Measurements from ENCODE around the gene BTBD16. TPM values are rescaled to one million over a fixed set of nuclear protein-coding genes. Genes with fewer than 3 reads are reported as not detected.

BTBD16 gene
- total RNA-seq, 2 experiments from 2014 or later: not detected

DNA sequence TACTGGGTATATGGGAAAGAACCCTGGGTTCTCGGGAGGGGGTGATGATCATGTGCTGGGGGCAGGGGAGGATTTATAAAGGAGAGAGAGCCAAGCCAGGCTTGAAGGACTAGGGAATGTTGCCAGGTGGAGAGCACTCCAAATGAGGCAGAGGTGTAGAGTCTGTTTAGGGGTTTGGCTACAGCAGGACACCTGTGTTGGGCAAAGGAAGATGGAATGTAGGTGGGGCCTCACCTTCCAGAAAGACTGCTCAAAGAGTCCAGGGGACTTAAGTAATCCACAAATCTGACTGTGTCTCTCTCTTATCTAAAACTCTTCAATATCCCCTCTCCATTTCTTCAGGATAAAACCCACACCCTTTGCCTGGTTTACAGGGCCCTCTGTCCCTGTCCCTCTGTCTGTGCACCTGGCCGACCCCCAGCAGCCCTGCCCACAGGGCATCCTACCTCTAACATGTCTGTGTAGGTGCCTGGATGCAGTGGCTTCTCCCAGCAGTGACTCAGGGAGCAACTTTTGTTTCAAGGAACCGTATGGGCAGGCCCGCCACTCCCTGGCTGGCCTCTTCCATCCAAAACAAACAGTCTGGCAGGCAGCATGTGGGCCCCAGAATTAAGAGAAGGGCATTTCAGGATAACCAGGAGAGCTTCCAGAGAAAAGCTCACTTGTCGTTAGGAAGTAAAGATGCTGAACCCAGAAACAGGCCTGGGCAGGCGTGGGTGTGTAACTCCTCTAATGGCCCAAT lies 92.8 kb downstream of the BTBD16 start:
- DNase-seq: no peak
- CTCF ChIA-PET: no interaction called here
- Mint-ChIP-seq H3K27ac (no peak overlapping the region), H3K27me3 (ENCODE audit: low read depth) (no peaks in the 10 kb centered on the region), H3K4me3 (no peak overlapping the region), H3K36me3 (ENCODE audit: low read depth) (no peaks in the 10 kb centered on the region), H3K4me1 (ENCODE audit: low read depth) (peaks cover 3% of the 10 kb centered on the region), H3K9me3 (peaks cover 2% of the 10 kb centered on the region)
- intact Hi-C loops (cut with micrococcal nuclease): no loop called here

DNA sequence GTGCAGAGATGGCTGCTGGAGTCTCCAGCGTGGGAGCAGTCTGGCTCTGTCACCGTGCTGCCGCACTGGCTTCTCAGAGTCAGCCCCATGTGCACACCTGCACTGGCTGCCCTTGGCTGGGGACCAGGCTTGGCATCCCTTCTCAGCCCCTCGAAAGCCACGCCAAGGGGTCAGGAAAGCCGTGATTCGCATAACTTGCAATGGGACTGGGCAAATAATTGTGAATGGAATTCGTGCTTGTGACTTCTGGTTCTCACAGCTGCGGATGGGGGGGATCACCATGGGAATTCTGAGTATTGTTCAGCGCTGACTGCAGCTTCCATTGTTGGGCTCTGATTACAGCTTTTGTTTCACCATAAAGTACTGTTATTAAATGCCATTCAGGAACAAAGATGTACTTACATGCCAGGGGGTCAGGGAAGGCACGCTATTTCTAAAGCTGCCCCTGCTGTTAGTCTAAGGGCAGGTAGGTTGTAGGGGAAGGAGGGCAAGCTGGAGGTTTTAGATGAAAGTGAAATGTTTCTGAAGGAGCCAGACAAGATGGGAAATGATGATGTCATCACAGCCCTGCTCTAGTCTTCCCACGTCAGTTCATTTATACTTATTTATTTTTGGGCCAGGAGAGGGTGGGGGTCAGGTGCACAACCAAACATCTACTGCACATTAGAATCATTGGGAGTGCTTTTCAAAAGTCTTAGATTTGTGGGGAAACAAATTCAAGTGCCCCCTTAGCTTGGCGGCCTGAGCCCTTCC lies 97.6 kb downstream of the BTBD16 start:
- H3K27me3 Mint-ChIP-seq (ENCODE audit: low read depth): no peaks in the 10 kb centered on the region
- no peak for DNase-seq
- intact Hi-C loops (cut with micrococcal nuclease): no loop called here
- H3K4me1 Mint-ChIP-seq (ENCODE audit: low read depth): peaks cover 4% of the 10 kb centered on the region
- H3K27ac Mint-ChIP-seq: no peak overlapping the region
- H3K4me3 Mint-ChIP-seq: no peak overlapping the region
- no peaks in the 10 kb centered on the region for H3K9me3 Mint-ChIP-seq
- H3K36me3 Mint-ChIP-seq (ENCODE audit: low read depth): no peaks in the 10 kb centered on the region
- CTCF ChIA-PET: interaction anchor here (0.6 to 2.6 kb wide), 4 partner anchors 10 to 67 kb away, joined by 3 to 12 read pairs (median 5); no protein-coding TSS in a partner anchor

DNA sequence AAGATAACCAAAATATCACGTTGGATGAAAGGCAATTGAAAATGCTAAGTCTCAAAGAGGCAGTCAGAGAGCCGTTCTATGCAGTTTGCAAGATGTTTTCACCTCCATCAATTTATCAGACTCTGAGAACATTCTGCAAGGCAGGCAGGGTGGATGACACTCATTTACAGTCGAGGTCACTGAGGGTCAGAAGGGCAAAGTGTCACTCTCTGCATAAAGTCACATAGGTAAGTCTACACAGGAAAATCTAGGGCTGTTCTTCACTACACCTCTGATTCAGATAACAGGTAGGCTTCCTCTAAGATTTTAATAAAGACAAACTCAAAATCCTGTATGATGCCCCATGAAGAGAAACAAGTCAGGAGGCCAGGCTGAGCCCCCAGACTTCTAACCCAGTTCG lies 102.0 kb downstream of the BTBD16 start:
- CTCF ChIA-PET: interaction anchor here (1.6 to 2.0 kb wide), 2 partner anchors 29 to 30 kb away, joined by 3 to 6 read pairs; no protein-coding TSS in a partner anchor
- Mint-ChIP-seq H3K27ac (no peak overlapping the region), H3K4me3 (peak overlapping the region; percentile 90), H3K27me3 (ENCODE audit: low read depth) (no peaks in the 10 kb centered on the region), H3K36me3 (ENCODE audit: low read depth) (no peaks in the 10 kb centered on the region), H3K9me3 (no peaks in the 10 kb centered on the region), H3K4me1 (ENCODE audit: low read depth) (peaks cover 25% of the 10 kb centered on the region)
- intact Hi-C loops (cut with micrococcal nuclease): loop anchor here (10.0 kb wide), 1 partner anchor 582 kb away; the partner anchor contains the start of gene C10orf88
- DNase-seq: no peak

DNA sequence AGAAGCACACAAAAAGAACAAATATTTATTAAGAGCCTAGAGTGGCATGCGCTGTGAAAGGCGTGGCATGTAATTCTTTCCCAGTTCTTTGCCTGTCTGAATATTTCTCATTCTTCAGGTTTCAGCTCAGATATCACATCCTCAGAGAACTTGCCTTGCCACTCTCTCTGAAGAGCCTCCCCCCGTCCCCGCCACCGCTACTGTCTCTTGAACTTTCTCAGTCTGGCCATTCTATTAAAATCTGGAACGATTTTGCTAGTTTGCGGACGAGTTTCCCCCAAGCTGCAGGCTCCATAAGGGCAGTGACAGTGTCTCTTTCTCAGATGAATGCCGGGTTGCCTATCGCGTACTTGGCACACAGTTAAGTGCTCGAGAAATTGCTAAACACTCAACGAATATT lies 102.6 kb downstream of the BTBD16 start:
- H3K4me1 Mint-ChIP-seq (ENCODE audit: low read depth): peaks cover 30% of the 10 kb centered on the region
- peak overlapping the region; percentile 90 for H3K4me3 Mint-ChIP-seq
- intact Hi-C loops (cut with micrococcal nuclease): loop anchor here (1.0 to 10.0 kb wide), 8 partner anchors 49 to 781 kb away; partner anchors contain the start of genes ATE1, BUB3, C10orf88 and FAM24B
- H3K9me3 Mint-ChIP-seq: no peaks in the 10 kb centered on the region
- DNase-seq: peak; percentile 6
- no peak overlapping the region for H3K27ac Mint-ChIP-seq
- no peaks in the 10 kb centered on the region for H3K36me3 Mint-ChIP-seq (ENCODE audit: low read depth)
- no peaks in the 10 kb centered on the region for H3K27me3 Mint-ChIP-seq (ENCODE audit: low read depth)
- CTCF ChIA-PET: interaction anchor here (0.8 to 2.0 kb wide), 5 partner anchors 18 to 75 kb away, joined by 3 to 6 read pairs (median 3); no protein-coding TSS in a partner anchor

DNA sequence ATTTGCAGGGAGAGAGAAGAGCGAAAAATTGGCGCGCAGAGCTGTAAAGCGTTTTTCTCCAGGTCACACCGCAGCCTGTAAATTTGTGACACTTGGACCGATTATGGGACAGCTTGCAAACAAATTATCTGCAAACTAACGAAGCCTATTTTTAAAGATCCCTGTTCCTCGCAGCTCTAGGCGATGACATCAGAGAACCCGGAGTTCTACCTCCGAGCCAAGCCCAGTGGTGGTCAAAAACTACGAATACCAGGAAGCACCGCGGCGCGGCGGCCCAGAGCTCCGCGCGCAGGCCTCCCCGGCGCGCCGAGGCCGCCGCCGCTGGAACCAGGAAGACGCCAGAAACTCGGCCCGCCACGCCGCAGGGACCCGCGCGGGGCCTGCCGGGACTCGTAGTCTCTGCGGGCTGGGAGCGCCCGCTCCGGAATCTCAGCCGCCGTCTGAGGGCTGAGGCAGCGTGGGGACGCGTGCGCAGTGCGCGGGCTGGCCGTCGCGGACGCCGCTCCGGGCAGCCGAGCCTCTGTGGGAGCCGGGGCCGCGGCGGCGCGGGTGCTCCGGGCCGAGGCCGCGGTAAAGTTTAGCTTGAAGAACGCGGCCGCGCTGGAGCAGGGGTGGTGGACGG lies 103.3 kb downstream of the BTBD16 start, which contains the start of gene PLEKHA1:
Gene PLEKHA1 (plus strand): TSS at position 472 of the 622 bp plus-strand sequence. CDS start 18,493 bp downstream, outside the sequence.
- H3K36me3 Mint-ChIP-seq (ENCODE audit: low read depth): peaks cover 4% of the 10 kb centered on the region
- CTCF ChIA-PET: interaction anchor here (0.8 to 2.0 kb wide), 7 partner anchors 19 to 76 kb away, joined by 3 to 6 read pairs (median 4); no protein-coding TSS in a partner anchor
- intact Hi-C loops (cut with micrococcal nuclease): loop anchor here (1.0 to 10.0 kb wide), 8 partner anchors 48 to 780 kb away; partner anchors contain the start of genes ATE1, BUB3, C10orf88 and FAM24B
- peak within 1 kb of the TSS; percentile 94 for H3K27ac Mint-ChIP-seq
- DNase-seq: peak; percentile 93
- no peaks in the 10 kb centered on the region for H3K9me3 Mint-ChIP-seq
- peak within 1 kb of the TSS; percentile 90 for H3K4me3 Mint-ChIP-seq
- H3K27me3 Mint-ChIP-seq (ENCODE audit: low read depth): no peaks in the 10 kb centered on the region
- peaks cover 37% of the 10 kb centered on the region for H3K4me1 Mint-ChIP-seq (ENCODE audit: low read depth)

DNA sequence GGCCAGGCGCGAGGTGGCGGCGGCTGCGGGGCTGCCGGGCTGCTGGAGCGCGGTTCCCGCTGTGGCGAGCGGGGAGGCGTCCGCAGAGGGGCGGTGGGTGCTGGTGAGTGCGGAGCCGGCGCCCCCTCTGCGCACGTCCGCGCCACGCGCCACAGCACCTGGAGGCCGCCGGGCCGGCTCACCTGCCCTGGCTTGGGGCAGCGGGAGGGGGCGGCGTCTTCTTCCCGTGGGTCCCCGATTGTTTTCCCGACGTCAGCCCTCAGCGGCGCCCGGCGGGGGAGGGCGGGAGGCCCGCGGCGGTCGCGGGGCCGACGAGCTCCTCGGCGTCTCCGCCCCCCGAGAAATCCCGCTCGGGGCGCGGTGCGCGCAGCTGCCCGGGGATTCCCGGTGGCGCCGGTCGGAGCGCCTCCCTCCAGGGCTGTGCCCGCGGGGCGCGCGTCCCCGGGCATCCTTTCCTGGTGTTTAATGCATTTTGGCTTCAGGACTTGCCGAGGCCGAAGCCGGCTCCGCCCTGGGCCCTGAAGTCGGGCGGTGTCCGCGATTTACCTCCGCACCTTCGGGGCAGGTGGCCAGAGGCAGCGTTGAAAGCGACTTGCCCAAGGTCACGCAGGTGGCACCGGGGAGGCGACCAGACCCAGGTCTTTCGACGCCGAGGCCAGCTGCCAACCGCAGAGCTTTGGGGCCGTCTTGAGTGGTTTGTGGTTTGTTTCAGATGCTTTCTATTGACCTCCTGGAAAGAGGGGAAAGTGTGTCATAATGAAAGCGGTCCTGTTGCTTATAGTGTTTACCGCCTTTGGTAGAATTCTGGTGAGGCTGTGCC lies 104.0 kb downstream of the BTBD16 start:
- H3K4me1 Mint-ChIP-seq (ENCODE audit: low read depth): peaks cover 41% of the 10 kb centered on the region

DNA sequence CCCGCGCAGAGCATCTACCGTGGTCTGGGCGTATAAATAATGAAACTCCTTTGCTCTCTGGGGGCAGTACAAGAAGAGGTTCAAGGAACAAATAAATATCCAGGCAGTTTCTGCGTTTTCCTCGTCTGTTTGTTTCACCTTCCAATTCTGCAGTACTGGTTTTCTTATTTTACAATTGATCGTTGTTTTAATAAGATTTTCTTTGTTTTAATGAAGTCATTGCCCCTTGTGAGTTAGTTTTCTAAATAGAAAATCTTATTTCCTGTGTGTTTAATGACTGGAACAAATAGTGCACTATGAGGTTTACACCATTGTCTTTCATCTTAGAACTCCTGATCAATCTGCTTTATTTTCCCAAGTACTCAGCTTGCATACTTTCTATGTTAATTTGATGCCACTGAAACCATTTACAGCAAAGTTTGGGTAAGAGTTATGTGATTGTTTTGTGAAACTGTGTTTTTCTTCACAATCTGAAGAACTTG lies 104.6 kb downstream of the BTBD16 start:
- no peaks in the 10 kb centered on the region for H3K27me3 Mint-ChIP-seq (ENCODE audit: low read depth)
- H3K27ac Mint-ChIP-seq: peak overlapping the region; percentile 94
- CTCF ChIA-PET: interaction anchor here (1.8 kb wide), 1 partner anchor 59 kb away, joined by 5 read pairs; no protein-coding TSS in a partner anchor
- H3K9me3 Mint-ChIP-seq: no peaks in the 10 kb centered on the region
- H3K36me3 Mint-ChIP-seq (ENCODE audit: low read depth): peaks cover 10% of the 10 kb centered on the region
- H3K4me3 Mint-ChIP-seq: peak overlapping the region; percentile 89
- intact Hi-C loops (cut with micrococcal nuclease): loop anchor here (1.0 to 10.0 kb wide), 3 partner anchors 13 to 579 kb away; partner anchors contain the start of gene C10orf88
- DNase-seq: no peak
- H3K4me1 Mint-ChIP-seq (ENCODE audit: low read depth): peaks cover 48% of the 10 kb centered on the region

More for the DNA sequence above, 104.0 kb downstream of the BTBD16 start:
- peak; percentile 69 for DNase-seq
- Mint-ChIP-seq H3K9me3 (no peaks in the 10 kb centered on the region), H3K36me3 (ENCODE audit: low read depth) (peaks cover 4% of the 10 kb centered on the region), H3K4me3 (peak overlapping the region; percentile 90), H3K27ac (peak overlapping the region; percentile 94), H3K27me3 (ENCODE audit: low read depth) (no peaks in the 10 kb centered on the region)
- intact Hi-C loops (cut with micrococcal nuclease): loop anchor here (1.0 to 10.0 kb wide), 10 partner anchors 13 to 779 kb away; partner anchors contain the start of genes ATE1, BUB3, C10orf88 and FAM24B
- CTCF ChIA-PET: interaction anchor here (1.1 to 2.0 kb wide), 4 partner anchors 31 to 60 kb away, joined by 3 to 6 read pairs (median 4); no protein-coding TSS in a partner anchor

DNA sequence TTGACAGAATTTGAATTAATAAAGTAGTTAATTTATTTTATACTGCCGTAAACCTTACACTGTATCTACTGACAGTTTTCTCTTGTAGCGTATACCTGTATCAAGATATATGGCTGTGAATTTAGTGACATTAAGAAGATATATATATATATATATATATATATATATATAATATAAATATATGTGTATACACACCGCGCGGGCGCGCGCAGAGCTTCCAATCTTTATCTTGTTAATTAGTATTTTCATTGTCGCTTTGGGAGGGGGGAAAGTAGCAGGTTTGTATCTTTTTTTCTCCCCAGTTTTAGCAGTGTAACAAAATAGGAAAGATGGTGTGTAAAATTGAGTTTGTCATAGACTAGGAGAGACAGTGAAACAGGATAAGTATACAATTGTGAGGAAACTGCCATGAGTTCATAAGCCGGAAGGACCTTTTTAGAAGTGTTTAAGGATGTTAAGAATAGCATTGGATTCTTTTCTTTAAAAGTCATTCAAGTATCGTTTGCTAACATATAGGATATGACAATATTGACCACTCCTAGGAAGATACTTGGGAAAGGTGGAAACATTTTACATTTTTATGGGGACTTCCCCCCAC lies 105.4 kb downstream of the BTBD16 start:
- Mint-ChIP-seq H3K9me3 (peaks cover 5% of the 10 kb centered on the region), H3K36me3 (ENCODE audit: low read depth) (peaks cover 15% of the 10 kb centered on the region), H3K4me3 (no peak overlapping the region), H3K27me3 (ENCODE audit: low read depth) (no peaks in the 10 kb centered on the region), H3K27ac (no peak overlapping the region), H3K4me1 (ENCODE audit: low read depth) (peaks cover 54% of the 10 kb centered on the region)
- no peak for DNase-seq
- intact Hi-C loops (cut with micrococcal nuclease): loop anchor here (10.0 kb wide), 1 partner anchor 578 kb away; the partner anchor contains the start of gene C10orf88
- CTCF ChIA-PET: no interaction called here

DNA sequence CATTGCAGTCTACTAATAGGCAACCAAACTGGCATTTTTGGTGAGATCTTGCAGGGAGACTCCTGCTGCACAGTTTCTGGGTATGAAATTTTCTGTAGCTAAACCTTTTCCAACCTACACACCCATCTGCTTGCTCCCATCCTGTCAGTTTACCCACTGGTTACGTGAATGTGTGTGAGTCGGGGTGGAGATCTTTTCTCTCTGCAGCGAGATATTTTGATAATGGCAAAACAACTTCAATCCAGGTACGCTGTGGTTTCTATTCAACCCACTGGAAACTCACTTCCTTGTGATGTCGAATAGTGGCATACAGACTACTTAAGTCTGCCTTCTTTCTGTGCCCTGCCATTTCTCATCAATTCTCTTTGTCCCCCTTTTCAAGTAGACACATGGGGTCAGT lies 107.9 kb downstream of the BTBD16 start:
- H3K4me3 Mint-ChIP-seq: no peak overlapping the region
- peaks cover 5% of the 10 kb centered on the region for H3K9me3 Mint-ChIP-seq
- intact Hi-C loops (cut with micrococcal nuclease): loop anchor here (10.0 kb wide), 1 partner anchor 576 kb away; the partner anchor contains the start of gene C10orf88
- H3K36me3 Mint-ChIP-seq (ENCODE audit: low read depth): peaks cover 17% of the 10 kb centered on the region
- no peaks in the 10 kb centered on the region for H3K27me3 Mint-ChIP-seq (ENCODE audit: low read depth)
- peak; percentile 11 for DNase-seq
- H3K4me1 Mint-ChIP-seq (ENCODE audit: low read depth): peaks cover 61% of the 10 kb centered on the region
- CTCF ChIA-PET: interaction anchor here (1.3 kb wide), 1 partner anchor 8 kb away, joined by 3 read pairs; no protein-coding TSS in a partner anchor
- no peak overlapping the region for H3K27ac Mint-ChIP-seq

DNA sequence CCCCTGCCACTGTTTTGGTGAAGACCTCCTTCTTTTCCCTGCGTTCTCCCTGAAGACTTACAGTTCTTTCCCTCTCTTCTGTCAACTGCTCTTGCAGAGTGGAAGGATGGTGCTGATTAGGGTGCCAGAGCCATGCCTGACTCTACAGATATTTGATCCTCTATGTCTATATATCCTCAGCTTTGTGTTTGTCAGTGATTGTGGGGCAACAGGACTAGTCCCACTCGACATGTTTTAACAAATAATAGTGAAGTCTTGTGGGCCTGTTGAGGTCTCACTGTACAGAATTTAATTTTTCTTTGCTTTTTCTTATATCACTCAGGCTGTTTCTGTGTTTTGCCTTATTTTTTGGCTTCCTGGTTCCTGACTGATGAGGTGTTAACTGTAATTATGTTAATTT lies 108.4 kb downstream of the BTBD16 start:
- DNase-seq: no peak
- H3K4me1 Mint-ChIP-seq (ENCODE audit: low read depth): peaks cover 59% of the 10 kb centered on the region
- H3K4me3 Mint-ChIP-seq: no peak overlapping the region
- H3K27ac Mint-ChIP-seq: no peak overlapping the region
- CTCF ChIA-PET: no interaction called here
- no peaks in the 10 kb centered on the region for H3K27me3 Mint-ChIP-seq (ENCODE audit: low read depth)
- peaks cover 17% of the 10 kb centered on the region for H3K36me3 Mint-ChIP-seq (ENCODE audit: low read depth)
- H3K9me3 Mint-ChIP-seq: peaks cover 5% of the 10 kb centered on the region
- intact Hi-C loops (cut with micrococcal nuclease): loop anchor here (10.0 kb wide), 1 partner anchor 575 kb away; the partner anchor contains the start of gene C10orf88

Data from activated naive CD4-positive, alpha-beta T cell treated with anti-CD3 and anti-CD28 coated beads for 36 hours (primary cell).